ENCODE measurements around the gene ATP8A1.

- TF ChIP-seq RAD21 (IDR thresholded peaks at IDR 0.05; ENCODE audit: low read depth) (no peak), YY1 (IDR thresholded peaks at IDR 0.05; ENCODE audit: low read depth) (no peak)
Measured at GRCh38 chr4:42492962-42493361, 163.9 kb downstream of the ATP8A1 start.
